Hepatocyte (in vitro differentiated cells): ENCODE measurements around the gene TRAF7.

Experiments used
- CTCF ChIP-seq: fragments of 200-600 bp; sonication (generic); IDR thresholded peaks from 2 replicates; pipeline ENCODE4 v1.5.1; 2016; ENCODE audit warnings: antibody characterized with exemption, mild to moderate bottlenecking; ENCODE audit not compliant: poor library complexity
- EZH2phosphoT487 ChIP-seq: fragments of 200-600 bp; sonication (generic); IDR thresholded peaks from one replicate; pipeline ENCODE4 v1.6.1; 2018; ENCODE audit warnings: antibody characterized with exemption, mild to moderate bottlenecking, low read depth, moderate library complexity; ENCODE audit not compliant: unreplicated experiment, severe bottlenecking

- TF ChIP-seq CTCF (no peak), EZH2phosphoT487 (no peak)
These were observed 28.8 kb downstream of the TRAF7 start for GRCh38 chr16:2184346-2184745.
